Right lobe of liver (tissue), 6 donors: ENCODE results near the gene ELFN1. TPM values are rescaled to one million over a fixed set of nuclear protein-coding genes. Genes with fewer than 3 reads are reported as not detected.

ENCODE experiments used
- ATAC-seq, 4 donors: fragments of 200-7000 bp; cut with Tn5 transposase; one replicate each; pipeline ENCODE4 v1.9.1; 2020; ENCODE audit warnings: mild to moderate bottlenecking in 4 of 4, moderate library complexity in 4 of 4
- DNase-seq, 3 donors: peaks; one replicate each; pipeline ENCODE4 v3.0.0-alpha.2; 2020
- H3K27ac ChIP-seq, 3 donors: fragments of 200-600 bp; one replicate each; pipeline ENCODE4 v1.8.0; 2022
- H3K27me3 ChIP-seq, 2 donors: fragments of 200-600 bp; one replicate each; pipeline ENCODE4 v1.8.0; 2022
- H3K36me3 ChIP-seq, 4 donors: fragments of 200-600 bp; sonication (generic) in 1 of 4; one replicate each; pipeline versions ENCODE4 v1.5.1 to v1.8.0; 2017 to 2022; ENCODE audit warnings: control low read depth in 1 of 4
- H3K4me1 ChIP-seq, 4 donors: fragments of 200-600 bp; sonication (generic) in 1 of 4; one replicate each; pipeline versions ENCODE4 v1.5.1 to v1.8.0; 2017 to 2022; ENCODE audit warnings: control low read depth in 1 of 4
- H3K4me3 ChIP-seq, 3 donors: fragments of 200-600 bp; one replicate each; pipeline ENCODE4 v1.8.0; 2022
- H3K9me3 ChIP-seq, 4 donors: fragments of 200-600 bp; sonication (generic) in 1 of 4; one replicate each; pipeline versions ENCODE4 v1.5.1 to v1.8.0; 2017 to 2022; ENCODE audit warnings: control low read depth in 1 of 4
- CTCF ChIP-seq, 4 donors: fragments of 200-600 bp in 3 of 4; fragments of 450-650 bp in 1 of 4; IDR thresholded peaks; one replicate each; pipeline versions ENCODE4 v1.5.1 to v1.8.0; 2016 to 2022; ENCODE audit warnings: antibody characterized with exemption in 4 of 4, mild to moderate bottlenecking in 2 of 4
- POLR2A ChIP-seq: fragments of 450-650 bp; IDR thresholded peaks from one replicate; pipeline ENCODE4 v1.6.1; 2017; ENCODE audit warnings: antibody characterized with exemption, mild to moderate bottlenecking
- WGBS: methylation state at CpG from one replicate; pipeline ENCODE4 v1.1.6; 2018; ENCODE audit warnings: low coverage, low lambda C conversion rate; ENCODE audit not compliant: insufficient coverage; ENCODE audit errors: missing lambda C conversion rate; 5-methylcytosine and 5-hydroxymethylcytosine counted together
- intact Hi-C, 2 donors: fragments of 100-400 bp; cut with DNase I; formaldehyde crosslinking; loops; one replicate each; pipeline versions ENCODE4 v1.11.2 to v1.14.1; 2022
- total RNA-seq, 6 experiments: library from RNA; depleted of rRNA in 2 of 6; stranded (reverse); fragments of >200 nt in 2 of 6; fragmentation: NEBNext Ultra II Directional in 3 of 6; extraction: Animal tissue kit (Norgen Biotek cat#: 25700) in 3 of 6; gene quantifications; one replicate each; pipeline versions ENCODE4 v1.1.0 to v1.2.4, GENCODE V29; 2016 to 2023
- donor health status: DM: no; HTN: yes; CAD: no.
- donor health status: DM: no; HTN: no; CAD: no.
- donor health status: DM: no; HTN: no; CAD: no.
- donor health status: DM: no; HTN: yes; CAD: no.
- donor health status: DM: no; HTN: yes; CAD: no.

ELFN1 gene
- total RNA-seq, 6 experiments from 2014 or later = 5.4 to 13.0 (median 7.5) TPM

- TF ChIP-seq POLR2A = no peak
- TF ChIP-seq CTCF (IDR thresholded peaks at IDR 0.05) = no peak
- no peak for DNase-seq
- H3K4me3 ChIP-seq = no peak overlapping the region
- H3K36me3 ChIP-seq = no peaks in the 10 kb centered on the region
- WGBS = 86% methylated on average over 13 of the region's 23 CpGs
- no peak overlapping the region for H3K27ac ChIP-seq
- intact Hi-C loops = no loop called here
- no peaks in the 10 kb centered on the region for H3K27me3 ChIP-seq
- ATAC-seq = no peak
- no peaks in the 10 kb centered on the region for H3K4me1 ChIP-seq
- no peaks in the 10 kb centered on the region for H3K9me3 ChIP-seq
Measured at GRCh38 chr7:1676550-1677078, 6.5 kb downstream of the ELFN1 start.

- no peak for ATAC-seq
- Histone ChIP-seq H3K27ac (no peak overlapping the region), H3K4me1 (no peaks in the 10 kb centered on the region), H3K4me3 (no peak overlapping the region), H3K27me3 (no peaks in the 10 kb centered on the region), H3K9me3 (peaks cover 0 to 5% (median 0%) of the 10 kb centered on the region in 4 donors), H3K36me3 (no peaks in the 10 kb centered on the region)
- intact Hi-C loops = no loop called here
- DNase-seq = peak in 1 of 3 donors; percentile 17
- TF ChIP-seq POLR2A (no peak), CTCF (IDR thresholded peaks at IDR 0.05) (no peak)
- WGBS = 85% methylated on average over 15 of the region's 25 CpGs
Measured at GRCh38 chr7:1677206-1678080, 7.4 kb downstream of the ELFN1 start.

- Histone ChIP-seq H3K9me3 (peaks cover 0 to 9% (median 0%) of the 10 kb centered on the region in 4 donors), H3K4me3 (no peak overlapping the region), H3K27ac (no peak overlapping the region), H3K27me3 (no peaks in the 10 kb centered on the region), H3K36me3 (no peaks in the 10 kb centered on the region), H3K4me1 (no peaks in the 10 kb centered on the region)
- ATAC-seq = peak in 1 of 4 donors; percentile 8
- DNase-seq = peak in 1 of 3 donors; percentile 36
- WGBS = 100% methylated on average over 6 of the region's 13 CpGs
- TF ChIP-seq CTCF (IDR thresholded peaks at IDR 0.05) (no peak), POLR2A (no peak)
- intact Hi-C loops = no loop called here
Measured at GRCh38 chr7:1678081-1678543, 8.0 kb downstream of the ELFN1 start.

- intact Hi-C loops = no loop called here
- no peak for TF ChIP-seq POLR2A
- no peak for TF ChIP-seq CTCF (IDR thresholded peaks at IDR 0.05)
- no peak overlapping the region for H3K27ac ChIP-seq
- 86% methylated on average over 13 of the region's 30 CpGs for WGBS
- H3K27me3 ChIP-seq = no peaks in the 10 kb centered on the region
- ATAC-seq = no peak
- H3K4me1 ChIP-seq = no peaks in the 10 kb centered on the region
- no peaks in the 10 kb centered on the region for H3K36me3 ChIP-seq
- DNase-seq = peak in 1 of 3 donors; percentile 41
- peaks cover 0 to 9% (median 2%) of the 10 kb centered on the region in 4 donors for H3K9me3 ChIP-seq
- no peak overlapping the region for H3K4me3 ChIP-seq
Measured at GRCh38 chr7:1678571-1679325, 8.7 kb downstream of the ELFN1 start.
